ENCODE measurements around the gene SMARCC2. TPM values are rescaled to one million over a fixed set of nuclear protein-coding genes. Genes with fewer than 3 reads are reported as not detected.

Gene SMARCC2
- total RNA-seq, 1 donor from 2014 or later = 136 TPM

DNA sequence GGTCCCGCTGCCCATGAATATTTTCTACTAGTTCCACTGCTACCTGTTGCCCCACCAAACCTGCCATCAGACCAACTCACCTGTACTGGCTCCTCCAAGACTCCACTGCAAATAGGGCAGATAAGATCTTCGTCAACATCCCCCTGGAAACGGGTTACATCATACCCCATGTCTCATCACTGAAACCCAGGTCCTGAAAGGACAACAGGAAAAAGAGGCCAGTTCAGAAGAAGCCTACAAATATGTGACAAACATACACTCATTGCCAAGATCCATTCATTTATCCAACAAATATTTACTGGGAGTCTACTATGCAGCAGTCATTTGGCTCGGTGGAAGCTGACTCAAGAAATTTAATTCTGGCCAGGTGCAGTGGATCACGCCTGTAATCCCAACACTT is 24.6 kb upstream of the SMARCC2 start:
- intact Hi-C loops (cut with micrococcal nuclease) = no loop called here
- Mint-ChIP-seq H3K9me3 (no peaks in the 10 kb centered on the region), H3K4me3 (no peak overlapping the region), H3K27me3 (no peaks in the 10 kb centered on the region), H3K4me1 (peaks cover 14% of the 10 kb centered on the region), H3K27ac (no peak overlapping the region), H3K36me3 (ENCODE audit: low read depth) (peaks cover 75% of the 10 kb centered on the region)
- ChIA-PET CTCF (interaction anchor here (1.1 kb wide), 1 partner anchor 24 kb away, joined by 4 read pairs; the partner anchor contains the start of gene SMARCC2), POLR2A (interaction anchor here (3.6 kb wide), 1 partner anchor 8 kb away, joined by 25 read pairs; the partner anchor contains the start of gene RNF41)
- TF ChIP-seq, protein P1, sequence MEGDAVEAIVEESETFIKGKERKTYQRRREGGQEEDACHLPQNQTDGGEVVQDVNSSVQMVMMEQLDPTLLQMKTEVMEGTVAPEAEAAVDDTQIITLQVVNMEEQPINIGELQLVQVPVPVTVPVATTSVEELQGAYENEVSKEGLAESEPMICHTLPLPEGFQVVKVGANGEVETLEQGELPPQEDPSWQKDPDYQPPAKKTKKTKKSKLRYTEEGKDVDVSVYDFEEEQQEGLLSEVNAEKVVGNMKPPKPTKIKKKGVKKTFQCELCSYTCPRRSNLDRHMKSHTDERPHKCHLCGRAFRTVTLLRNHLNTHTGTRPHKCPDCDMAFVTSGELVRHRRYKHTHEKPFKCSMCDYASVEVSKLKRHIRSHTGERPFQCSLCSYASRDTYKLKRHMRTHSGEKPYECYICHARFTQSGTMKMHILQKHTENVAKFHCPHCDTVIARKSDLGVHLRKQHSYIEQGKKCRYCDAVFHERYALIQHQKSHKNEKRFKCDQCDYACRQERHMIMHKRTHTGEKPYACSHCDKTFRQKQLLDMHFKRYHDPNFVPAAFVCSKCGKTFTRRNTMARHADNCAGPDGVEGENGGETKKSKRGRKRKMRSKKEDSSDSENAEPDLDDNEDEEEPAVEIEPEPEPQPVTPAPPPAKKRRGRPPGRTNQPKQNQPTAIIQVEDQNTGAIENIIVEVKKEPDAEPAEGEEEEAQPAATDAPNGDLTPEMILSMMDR (IDR thresholded peaks at IDR 0.05) = no peak
- DNase-seq (no peak), ATAC-seq (ENCODE audit: low read depth) (no peak)

DNA sequence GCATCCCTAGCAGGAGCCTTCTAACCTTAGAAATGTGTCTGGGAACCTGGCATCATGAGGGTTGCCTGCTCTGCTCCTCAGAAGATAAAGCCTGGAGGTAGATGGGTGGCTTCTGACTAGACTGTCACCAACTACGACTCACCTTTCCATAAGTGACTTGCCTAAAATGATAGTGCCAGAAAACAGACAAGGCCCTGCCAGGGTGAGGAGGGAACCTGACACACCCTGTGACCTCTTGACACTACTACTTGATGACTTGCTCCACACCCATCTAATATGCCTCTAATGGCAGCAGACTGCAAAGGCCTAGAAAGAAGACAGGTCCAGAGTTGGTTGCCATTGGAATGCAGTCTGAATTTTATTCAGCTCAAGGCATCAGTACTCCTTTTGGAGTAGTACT is 23.1 kb upstream of the SMARCC2 start:
- ChIA-PET CTCF (no interaction called here), POLR2A (interaction anchor here (3.6 kb wide), 1 partner anchor 10 kb away, joined by 25 read pairs; the partner anchor contains the start of gene RNF41)
- no peaks in the 10 kb centered on the region for H3K27me3 Mint-ChIP-seq
- no peak overlapping the region for H3K4me3 Mint-ChIP-seq
- no peak overlapping the region for H3K27ac Mint-ChIP-seq
- ATAC-seq (ENCODE audit: low read depth) (no peak), DNase-seq (no peak)
- no peaks in the 10 kb centered on the region for H3K9me3 Mint-ChIP-seq
- intact Hi-C loops (cut with micrococcal nuclease) = no loop called here
- H3K36me3 Mint-ChIP-seq (ENCODE audit: low read depth) = peaks cover 85% of the 10 kb centered on the region
- TF ChIP-seq, protein P1 (IDR thresholded peaks at IDR 0.05) = no peak
- H3K4me1 Mint-ChIP-seq = peaks cover 24% of the 10 kb centered on the region

DNA sequence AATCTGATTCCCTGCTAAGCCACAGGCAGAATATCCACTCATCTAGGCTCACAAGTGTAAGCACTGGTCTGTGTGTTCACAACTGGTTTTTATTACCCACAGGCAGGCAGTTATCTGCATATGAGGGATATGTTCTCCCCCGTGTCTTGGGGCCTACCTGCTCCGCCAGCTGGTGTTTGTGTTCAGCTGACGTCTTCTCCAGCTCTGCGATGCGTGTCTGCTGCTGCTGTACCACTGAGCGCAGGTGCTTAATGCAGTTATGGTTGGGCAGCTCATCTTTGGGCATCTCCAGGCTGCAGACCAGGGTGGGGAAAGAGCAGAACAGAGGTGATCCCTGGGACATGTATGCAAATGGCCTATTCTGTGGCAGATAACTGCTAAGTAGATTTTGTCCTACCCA is 18.7 kb upstream of the SMARCC2 start:
- no peak overlapping the region for H3K4me3 Mint-ChIP-seq
- no peaks in the 10 kb centered on the region for H3K9me3 Mint-ChIP-seq
- H3K36me3 Mint-ChIP-seq (ENCODE audit: low read depth) = peaks cover 79% of the 10 kb centered on the region
- ChIA-PET CTCF (interaction anchor here (1.1 to 4.8 kb wide), 6 partner anchors 14 to 255 kb away, joined by 3 to 52 read pairs (median 8); partner anchors contain the start of genes RNF41 and SMARCC2), POLR2A (interaction anchor here (0.7 to 9.1 kb wide), 6 partner anchors 9 to 241 kb away, joined by 3 to 111 read pairs (median 4); partner anchors contain the start of genes RNF41, SMARCC2, TIMELESS and ZC3H10)
- peaks cover 34% of the 10 kb centered on the region for H3K4me1 Mint-ChIP-seq
- ATAC-seq (ENCODE audit: low read depth) (peak; percentile 89), DNase-seq (no peak)
- H3K27me3 Mint-ChIP-seq = no peaks in the 10 kb centered on the region
- intact Hi-C loops (cut with micrococcal nuclease) = no loop called here
- peak overlapping the region; percentile 80 for H3K27ac Mint-ChIP-seq
- TF ChIP-seq, protein P1 (IDR thresholded peaks at IDR 0.05) = no peak

DNA sequence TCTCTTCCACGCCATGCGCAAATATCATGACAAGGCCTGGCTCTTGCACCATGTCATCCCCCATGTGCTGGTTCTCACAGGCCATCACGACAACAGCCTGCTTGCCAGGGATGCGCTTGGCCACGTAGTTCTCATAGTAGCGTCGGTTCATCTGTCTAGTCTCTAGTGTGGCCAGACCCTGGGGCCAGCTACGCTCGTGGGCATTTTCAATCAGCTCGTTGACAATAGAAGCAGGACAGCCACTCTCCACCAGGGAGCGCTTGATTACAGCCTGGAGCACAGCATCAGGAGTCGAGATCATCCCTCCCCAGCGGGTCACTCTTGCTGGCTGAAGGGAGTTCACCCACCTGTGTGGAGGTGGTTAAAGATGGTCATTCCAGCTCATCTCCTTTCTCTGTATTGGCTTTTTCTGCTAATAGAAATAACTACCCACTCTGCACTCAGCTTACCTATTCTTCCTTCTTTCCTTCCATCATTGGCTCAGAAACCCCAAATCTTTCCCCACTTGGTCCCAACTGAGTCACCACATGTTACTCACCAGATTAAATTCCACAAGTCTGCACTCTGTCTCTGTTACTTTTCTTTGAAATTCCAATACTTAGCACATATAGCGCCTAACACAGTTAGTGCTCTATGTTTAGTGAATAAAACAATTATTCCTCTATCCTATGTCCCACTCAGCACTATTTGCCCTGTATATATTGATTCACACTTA is 17.3 kb upstream of the SMARCC2 start:
- peak overlapping the region; percentile 80 for H3K27ac Mint-ChIP-seq
- intact Hi-C loops (cut with micrococcal nuclease) = loop anchor here (1.0 kb wide), 3 partner anchors 18 to 258 kb away; partner anchors contain the start of genes ANKRD52 and NABP2
- no peaks in the 10 kb centered on the region for H3K9me3 Mint-ChIP-seq
- DNase-seq (no peak), ATAC-seq (ENCODE audit: low read depth) (peak; percentile 47)
- H3K4me3 Mint-ChIP-seq = no peak overlapping the region
- CTCF ChIA-PET = interaction anchor here (0.6 to 4.8 kb wide), 10 partner anchors 12 to 468 kb away, joined by 3 to 52 read pairs (median 8); partner anchors contain the start of genes ANKRD52, RNF41, SMARCC2 and STAT2
- H3K36me3 Mint-ChIP-seq (ENCODE audit: low read depth) = peaks cover 66% of the 10 kb centered on the region
- peaks cover 39% of the 10 kb centered on the region for H3K4me1 Mint-ChIP-seq
- TF ChIP-seq, protein P1 (IDR thresholded peaks at IDR 0.05) = no peak
- H3K27me3 Mint-ChIP-seq = no peaks in the 10 kb centered on the region
- POLR2A ChIA-PET = interaction anchor here (0.6 to 9.1 kb wide), 7 partner anchors 15 to 277 kb away, joined by 3 to 111 read pairs (median 5); partner anchors contain the start of genes COQ10A, RNF41 and SMARCC2

DNA sequence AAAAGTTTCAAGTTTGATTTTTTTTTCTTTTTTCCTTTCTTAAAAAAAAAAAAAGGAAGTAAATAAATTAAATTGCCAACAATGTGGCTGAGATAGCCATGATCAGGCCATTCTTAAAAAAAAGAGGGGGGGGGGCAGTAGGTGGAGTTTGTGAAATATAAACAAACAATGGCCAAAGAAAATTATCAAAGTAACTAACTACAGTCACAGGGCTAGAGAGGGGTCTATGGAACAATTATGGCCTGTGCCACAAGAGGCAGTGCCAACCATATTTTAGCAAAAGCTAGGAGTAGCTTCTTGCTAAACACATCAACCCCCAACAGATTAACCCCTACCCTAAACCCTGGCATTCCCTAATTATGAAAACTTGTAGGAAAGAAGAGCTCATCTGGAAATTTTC is 16.2 kb upstream of the SMARCC2 start:
- CTCF ChIA-PET = interaction anchor here (1.5 to 4.8 kb wide), 6 partner anchors 11 to 467 kb away, joined by 3 to 52 read pairs (median 10); partner anchors contain the start of genes ANKRD52, RNF41 and SMARCC2
- no peak for ATAC-seq (ENCODE audit: low read depth)
- no peaks in the 10 kb centered on the region for H3K27me3 Mint-ChIP-seq
- peaks cover 39% of the 10 kb centered on the region for H3K4me1 Mint-ChIP-seq
- TF ChIP-seq, protein P1 (IDR thresholded peaks at IDR 0.05) = no peak
- intact Hi-C loops (cut with micrococcal nuclease) = loop anchor here (1.0 kb wide), 1 partner anchor 12 kb away; no protein-coding TSS in a partner anchor
- POLR2A ChIA-PET = interaction anchor here (0.7 to 9.1 kb wide), 4 partner anchors 16 to 284 kb away, joined by 3 to 111 read pairs (median 6); partner anchors contain the start of genes RNF41 and SMARCC2
- no peak overlapping the region for H3K4me3 Mint-ChIP-seq
- peaks cover 55% of the 10 kb centered on the region for H3K36me3 Mint-ChIP-seq (ENCODE audit: low read depth)
- no peaks in the 10 kb centered on the region for H3K9me3 Mint-ChIP-seq
- H3K27ac Mint-ChIP-seq = no peak overlapping the region
- DNase-seq = no peak
